HUES48 (cell line): Measurements from ENCODE around the gene CISD1.
A peak's percentile ranks its signal among the peaks of the same experiment; 100 is the strongest.

Experiments
- H3K27ac ChIP-seq: one replicate; pipeline ENCODE4 v1.7.0; 2013; ENCODE audit warnings: low read depth, low read length, inconsistent platforms
- H3K27me3 ChIP-seq: 2 replicates; pipeline ENCODE4 v1.6.1; 2013; ENCODE audit warnings: mild to moderate bottlenecking, low read length; ENCODE audit not compliant: control insufficient read depth, insufficient read depth
- H3K36me3 ChIP-seq: 2 replicates; pipeline ENCODE4 v1.6.1; 2013; ENCODE audit warnings: low read length; ENCODE audit not compliant: control insufficient read depth, insufficient read depth
- H3K4me1 ChIP-seq: 2 replicates; pipeline ENCODE4 v1.6.1; 2013; ENCODE audit warnings: mild to moderate bottlenecking, low read length; ENCODE audit not compliant: control insufficient read depth, insufficient read depth
- H3K4me3 ChIP-seq: 2 replicates; pipeline ENCODE4 v1.5.1; 2013; ENCODE audit warnings: mild to moderate bottlenecking, low read depth, low read length
- H3K9ac ChIP-seq: 2 replicates; pipeline ENCODE4 v1.6.1; 2013; ENCODE audit warnings: mild to moderate bottlenecking, low read depth, low read length, moderate library complexity
- H3K9me3 ChIP-seq: 2 replicates; pipeline ENCODE4 v1.6.1; 2013; ENCODE audit warnings: low read length; ENCODE audit not compliant: control insufficient read depth, insufficient read depth

The CISD1 gene

DNA sequence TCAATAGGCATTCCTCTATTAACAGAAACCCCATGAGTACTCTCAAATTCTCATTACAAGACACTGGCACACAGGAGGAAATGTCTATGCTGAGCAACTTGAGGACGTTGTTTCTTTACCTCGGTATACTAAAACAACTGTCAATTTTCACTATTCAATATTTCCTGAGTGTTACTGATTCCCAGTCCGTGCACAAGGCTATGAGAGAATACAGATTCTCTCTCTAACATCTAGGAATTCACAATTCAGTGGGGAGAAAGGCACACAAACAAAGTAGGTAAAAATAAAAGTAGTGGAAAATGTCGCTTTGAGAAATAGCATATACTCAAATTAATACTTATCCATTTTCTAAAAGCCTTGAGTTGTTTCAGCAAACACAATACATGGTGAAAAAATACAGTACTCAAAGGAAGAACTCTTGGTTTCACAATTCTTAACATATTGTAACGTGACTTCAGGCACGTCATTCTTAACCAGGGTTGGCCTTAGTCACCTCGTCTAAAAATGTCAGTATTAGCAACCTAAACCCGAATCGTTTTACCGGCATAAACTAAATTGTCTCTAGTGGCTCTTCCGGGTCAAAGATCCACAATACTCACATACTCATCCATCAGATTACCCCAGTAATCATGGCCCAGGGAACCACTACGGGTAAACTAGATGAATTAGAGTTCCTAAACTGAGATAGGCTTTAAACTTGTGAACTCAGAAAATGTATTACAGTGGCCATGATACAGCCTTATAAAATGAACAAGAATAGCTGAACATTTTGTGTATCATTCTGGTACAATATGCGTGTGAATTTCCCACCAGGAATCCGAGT, 2.7 kb upstream of the CISD1 start:
- Histone ChIP-seq H3K27ac (peak overlapping the region; percentile 70), H3K9me3 (no peaks in the 10 kb centered on the region), H3K27me3 (no peaks in the 10 kb centered on the region), H3K4me3 (peak overlapping the region; percentile 82), H3K9ac (peak overlapping the region; percentile 18; the same call in 1 of the 2 replicates), H3K4me1 (peaks cover 28% of the 10 kb centered on the region), H3K36me3 (no peaks in the 10 kb centered on the region)

DNA sequence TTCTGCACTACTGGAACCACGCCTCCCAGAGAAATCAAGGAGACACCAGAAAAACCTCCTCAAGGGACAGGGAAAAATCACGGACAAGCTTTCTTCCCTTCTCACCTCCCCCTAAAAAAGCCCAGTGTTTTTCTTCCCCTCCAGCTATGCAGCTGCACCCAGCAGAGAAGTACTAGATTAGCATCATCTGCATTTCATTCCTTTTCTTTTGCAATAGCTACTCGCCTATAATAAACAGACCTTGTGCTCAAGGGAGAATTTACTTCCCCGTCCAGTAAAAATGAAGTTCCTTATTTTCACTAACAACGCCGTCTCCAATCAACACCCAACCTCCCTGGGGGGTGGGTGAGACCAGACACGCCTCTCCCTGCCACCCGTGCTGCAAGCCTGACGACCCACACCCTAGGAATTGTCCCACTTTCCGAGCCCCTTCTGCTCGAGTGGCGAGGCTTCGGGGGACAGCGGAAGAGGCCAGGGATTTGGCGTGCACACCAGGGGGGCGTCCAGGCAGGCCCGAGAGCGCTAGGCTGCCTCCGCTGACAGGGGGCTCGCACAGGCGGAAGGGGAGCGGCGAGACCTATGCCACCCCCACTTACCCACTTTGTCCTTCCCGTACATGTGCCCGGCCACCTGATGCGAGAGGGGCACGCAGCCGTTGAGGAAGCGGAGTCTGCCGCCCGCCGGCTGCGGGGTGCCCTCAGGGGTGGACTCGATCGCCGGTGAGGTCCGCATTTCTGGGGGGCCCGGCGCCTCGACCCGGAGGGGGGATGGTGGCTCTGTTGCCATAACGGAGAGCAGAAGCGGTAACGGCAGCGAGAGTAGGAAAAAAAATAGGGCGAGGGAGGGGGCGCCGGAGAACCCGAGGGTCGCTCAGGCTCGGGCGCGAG, 1.9 kb upstream of the CISD1 start:
- peaks cover 28% of the 10 kb centered on the region for H3K4me1 ChIP-seq
- H3K9me3 ChIP-seq = no peaks in the 10 kb centered on the region
- H3K4me3 ChIP-seq = peak overlapping the region; percentile 82
- H3K36me3 ChIP-seq = no peaks in the 10 kb centered on the region
- H3K27me3 ChIP-seq = no peaks in the 10 kb centered on the region
- peak overlapping the region; percentile 70 for H3K27ac ChIP-seq
- peak overlapping the region; percentile 35 for H3K9ac ChIP-seq

DNA sequence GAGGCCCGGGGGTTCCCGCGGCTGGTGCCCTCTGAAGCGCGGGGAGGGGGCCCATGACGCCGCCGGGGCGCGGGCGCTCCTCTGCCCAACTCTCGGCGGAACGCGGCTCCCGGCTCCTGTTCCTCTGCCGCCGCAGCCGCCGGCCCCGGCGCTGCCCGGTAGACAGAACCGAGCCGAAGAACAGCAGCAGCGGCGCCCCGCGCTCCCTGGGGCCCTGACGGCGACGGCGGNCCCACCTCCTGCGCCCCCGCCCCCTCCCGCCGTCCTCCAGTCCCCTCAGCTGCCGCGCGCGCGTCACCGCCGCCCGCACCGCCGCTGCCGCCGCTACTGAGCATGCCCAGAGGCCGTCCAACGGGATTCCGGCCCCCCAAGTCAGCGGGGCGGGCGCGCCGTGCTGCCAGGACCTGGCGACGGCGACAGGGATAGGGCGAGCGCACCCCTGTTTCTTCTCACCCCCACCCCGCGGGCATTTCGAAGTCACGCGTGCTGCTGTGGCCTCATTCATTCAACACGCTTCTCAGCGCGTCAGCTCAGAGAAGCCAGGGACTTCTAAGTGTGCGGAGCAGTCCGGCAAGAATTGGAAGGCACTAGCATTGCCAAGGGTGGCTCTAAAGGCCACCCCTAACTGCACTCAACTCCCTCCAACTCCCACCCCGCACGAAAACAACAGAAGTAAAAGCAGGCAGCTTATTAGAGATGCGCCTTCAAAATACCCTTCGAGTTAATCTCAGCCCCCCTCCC, 1.1 kb upstream of the CISD1 start, which contains the start of gene IPMK:
TSS of gene IPMK (minus strand) at position 182 of the 741 bp plus-strand sequence. CDS start 283 bp downstream, outside the sequence.
- Histone ChIP-seq H3K9me3 (no peaks in the 10 kb centered on the region), H3K4me1 (peaks cover 28% of the 10 kb centered on the region), H3K9ac (peak within 1 kb of the TSS; percentile 42), H3K36me3 (no peaks in the 10 kb centered on the region), H3K27ac (peak within 1 kb of the TSS; percentile 70), H3K4me3 (peak within 1 kb of the TSS; percentile 82), H3K27me3 (no peaks in the 10 kb centered on the region)

DNA sequence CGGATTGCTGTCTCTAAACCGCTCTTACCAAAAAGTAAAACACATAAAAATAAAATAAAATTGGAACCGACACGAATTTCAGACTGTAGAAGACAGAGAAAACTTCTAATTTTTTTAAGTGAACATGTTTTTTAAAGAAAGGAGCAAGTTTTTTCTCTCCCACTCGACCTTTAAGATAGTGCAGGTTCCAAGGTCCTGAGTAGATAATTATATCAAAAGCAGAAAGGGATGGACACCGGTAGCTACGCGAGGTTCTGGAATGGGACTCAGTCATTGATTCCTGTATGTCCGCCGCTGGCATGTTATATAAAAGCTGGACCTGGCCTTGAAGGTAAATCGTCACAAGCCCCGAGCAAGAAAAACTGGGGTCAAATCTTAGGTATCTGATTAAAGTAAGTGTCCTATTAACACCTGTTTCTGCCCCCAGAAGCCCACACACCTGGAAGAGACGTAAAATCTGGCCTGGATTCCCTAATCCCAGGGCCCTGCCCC, 462 bp upstream of the CISD1 start:
- H3K9me3 ChIP-seq = no peaks in the 10 kb centered on the region
- H3K4me3 ChIP-seq = peak overlapping the region; percentile 82
- H3K9ac ChIP-seq = no peak overlapping the region
- H3K27me3 ChIP-seq = no peaks in the 10 kb centered on the region
- peaks cover 28% of the 10 kb centered on the region for H3K4me1 ChIP-seq
- H3K27ac ChIP-seq = peak overlapping the region; percentile 70
- no peaks in the 10 kb centered on the region for H3K36me3 ChIP-seq

DNA sequence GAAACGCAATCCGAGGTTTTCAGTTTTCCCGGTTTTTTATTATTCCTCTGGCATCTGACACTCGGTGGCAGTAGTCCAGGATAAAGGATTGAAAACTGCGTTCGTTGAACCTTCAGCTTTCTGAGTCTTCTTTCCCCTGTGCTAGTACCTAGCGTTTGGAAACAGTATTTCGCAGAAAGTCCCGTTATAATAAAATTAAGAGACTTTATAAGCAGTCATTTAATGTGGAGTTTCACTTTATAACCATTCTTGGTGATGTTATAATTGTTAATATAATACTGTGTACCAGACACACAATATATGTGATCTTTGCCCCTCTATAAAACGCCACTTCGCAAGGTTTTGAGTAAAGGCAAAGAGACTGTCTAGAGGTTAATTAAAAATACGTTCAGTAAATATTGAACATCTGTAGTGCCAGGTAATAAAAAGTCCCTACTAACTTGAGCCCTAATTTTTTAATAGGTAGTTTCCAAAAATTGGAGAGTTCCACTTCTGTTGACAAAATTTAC, 874 bp downstream of the CISD1 start:
- H3K4me3 ChIP-seq = peak overlapping the region; percentile 82
- no peaks in the 10 kb centered on the region for H3K36me3 ChIP-seq
- peak overlapping the region; percentile 96 for H3K27ac ChIP-seq
- no peaks in the 10 kb centered on the region for H3K27me3 ChIP-seq
- peaks cover 19% of the 10 kb centered on the region for H3K4me1 ChIP-seq
- no peaks in the 10 kb centered on the region for H3K9me3 ChIP-seq
- H3K9ac ChIP-seq = peak overlapping the region; percentile 75

DNA sequence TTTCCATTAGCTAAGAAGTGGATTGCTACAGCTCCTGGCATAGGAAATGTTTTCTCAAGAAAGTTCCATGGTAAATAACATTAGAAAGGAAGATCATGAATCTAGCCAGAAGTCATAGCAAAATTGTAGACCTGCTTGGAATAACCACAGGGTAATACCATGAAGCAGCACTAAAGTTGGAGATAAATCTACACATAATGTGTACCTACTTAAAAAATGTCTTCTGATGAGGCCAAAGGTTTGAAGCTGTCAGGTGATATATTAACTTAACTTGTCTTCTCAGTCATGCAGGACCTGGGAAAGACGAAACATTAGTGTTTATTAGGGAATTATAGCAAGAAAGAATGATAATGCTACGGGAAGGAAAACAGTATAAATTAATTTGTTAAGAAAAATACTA, 6.3 kb downstream of the CISD1 start:
- Histone ChIP-seq H3K36me3 (peaks cover 20% of the 10 kb centered on the region), H3K4me1 (peaks cover 3% of the 10 kb centered on the region), H3K27ac (no peak overlapping the region), H3K4me3 (no peak overlapping the region), H3K9me3 (no peaks in the 10 kb centered on the region), H3K27me3 (no peaks in the 10 kb centered on the region), H3K9ac (no peak overlapping the region)

DNA sequence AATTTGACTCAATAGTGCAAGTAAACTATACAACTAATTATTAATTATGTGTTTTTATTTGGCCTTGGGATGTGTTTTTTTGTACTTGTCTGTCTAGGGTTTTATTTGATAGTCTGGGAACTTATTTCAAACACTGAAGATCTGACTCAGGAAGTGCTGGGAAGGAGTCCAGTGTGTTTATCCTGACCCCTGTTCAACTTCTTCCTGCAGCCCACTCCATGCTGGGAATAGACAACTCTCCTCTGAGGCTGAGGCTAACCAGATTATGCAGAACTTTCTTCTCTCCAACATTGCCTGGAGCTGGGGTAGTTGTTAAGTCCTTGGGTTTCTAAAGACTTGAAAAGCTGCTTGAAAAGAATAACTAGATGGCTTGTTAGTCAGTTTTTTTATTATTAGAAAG, 6.9 kb downstream of the CISD1 start:
- H3K27me3 ChIP-seq = no peaks in the 10 kb centered on the region
- peaks cover 20% of the 10 kb centered on the region for H3K36me3 ChIP-seq
- no peaks in the 10 kb centered on the region; the same call in none of the 2 replicates for H3K4me1 ChIP-seq
- H3K9ac ChIP-seq = no peak overlapping the region
- H3K27ac ChIP-seq = no peak overlapping the region
- H3K4me3 ChIP-seq = no peak overlapping the region
- H3K9me3 ChIP-seq = no peaks in the 10 kb centered on the region

DNA sequence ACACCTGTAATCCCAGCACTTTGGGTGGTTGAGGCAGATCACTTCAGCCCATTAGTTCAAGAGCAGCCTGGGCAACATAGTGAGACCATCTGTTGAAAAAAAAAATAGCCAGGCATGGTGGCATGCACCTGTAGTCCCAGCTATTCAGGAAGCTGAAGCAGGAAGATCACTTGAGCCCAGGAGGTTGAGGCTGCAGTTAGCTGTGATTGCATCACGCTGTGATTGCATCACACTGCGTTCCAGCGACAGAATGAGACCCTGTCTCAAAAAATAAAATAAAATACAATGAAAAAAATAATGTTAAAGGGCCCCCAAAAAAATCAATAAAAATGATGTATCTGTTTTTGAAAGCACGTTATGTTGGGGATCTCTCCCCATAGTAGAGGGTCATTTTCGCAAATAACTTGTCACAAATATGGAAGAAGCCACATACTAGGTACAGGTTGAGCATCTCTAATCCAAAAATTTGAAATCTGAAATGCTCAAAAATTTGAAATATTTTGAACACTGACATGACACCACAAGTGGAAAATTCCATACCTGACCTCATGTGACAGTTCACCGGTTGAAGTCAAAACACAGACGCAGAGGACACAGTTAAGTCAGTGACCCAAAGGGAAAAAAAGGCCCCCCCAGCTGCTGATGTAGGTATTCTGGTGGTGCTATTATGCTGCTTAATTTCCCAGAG, 9.5 kb downstream of the CISD1 start:
- Histone ChIP-seq H3K27me3 (no peaks in the 10 kb centered on the region), H3K27ac (no peak overlapping the region), H3K36me3 (peaks cover 22% of the 10 kb centered on the region), H3K4me1 (peaks cover 5% of the 10 kb centered on the region; the same call in 1 of the 2 replicates), H3K9me3 (no peaks in the 10 kb centered on the region), H3K4me3 (no peak overlapping the region), H3K9ac (no peak overlapping the region)

DNA sequence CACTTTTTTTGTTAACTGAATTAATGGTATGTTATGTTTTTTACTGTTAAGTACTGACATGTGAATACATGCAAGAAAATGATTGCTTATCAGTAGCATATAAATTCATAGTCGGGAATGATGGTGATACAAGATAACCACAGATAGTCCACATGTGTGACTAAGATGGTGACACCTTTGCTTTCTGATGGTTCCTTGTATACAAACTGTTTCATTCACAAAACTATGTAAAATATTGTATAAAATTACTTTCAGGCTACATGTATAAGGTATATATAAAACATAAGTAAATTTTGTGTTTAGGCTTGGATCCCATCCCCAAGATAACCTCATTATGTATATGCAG, 10.0 kb downstream of the CISD1 start:
- peaks cover 22% of the 10 kb centered on the region for H3K36me3 ChIP-seq
- no peaks in the 10 kb centered on the region for H3K27me3 ChIP-seq
- H3K4me3 ChIP-seq = no peak overlapping the region
- H3K4me1 ChIP-seq = peaks cover 5% of the 10 kb centered on the region; the same call in 1 of the 2 replicates
- no peak overlapping the region for H3K27ac ChIP-seq
- no peak overlapping the region for H3K9ac ChIP-seq
- no peaks in the 10 kb centered on the region for H3K9me3 ChIP-seq

DNA sequence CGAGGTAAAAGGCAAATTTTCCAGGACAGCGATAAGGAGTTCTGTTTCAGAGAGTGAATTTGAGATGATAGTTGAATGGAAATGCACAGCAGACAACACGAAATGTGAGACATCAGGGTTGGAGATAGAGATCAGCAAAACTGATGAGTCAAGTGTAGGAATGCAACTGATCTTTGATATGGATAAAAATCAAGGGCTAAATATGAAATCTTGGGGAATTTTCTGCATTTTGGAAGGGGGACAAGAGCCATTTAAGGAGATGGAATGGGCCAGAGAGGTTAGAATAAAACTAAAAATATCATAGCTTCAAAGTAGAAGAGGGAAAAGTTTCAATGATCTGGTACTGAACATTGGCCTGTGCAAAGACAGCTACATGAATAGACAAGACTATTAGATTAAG, 11.5 kb downstream of the CISD1 start:
- no peak overlapping the region for H3K27ac ChIP-seq
- H3K36me3 ChIP-seq = peaks cover 22% of the 10 kb centered on the region
- no peaks in the 10 kb centered on the region for H3K9me3 ChIP-seq

More for the DNA sequence above, 11.5 kb downstream of the CISD1 start:
- peaks cover 5% of the 10 kb centered on the region; the same call in 1 of the 2 replicates for H3K4me1 ChIP-seq
- H3K27me3 ChIP-seq = no peaks in the 10 kb centered on the region
- no peak overlapping the region for H3K9ac ChIP-seq
- H3K4me3 ChIP-seq = no peak overlapping the region
